DMS79 treated with DMSO at 0.1 percent for 48 hours (cell line): ENCODE measurements around the gene FDX2.
A peak's percentile ranks its signal among the peaks of the same experiment; 100 is the strongest.

Experiments
- DNase-seq: peaks from one replicate; lab custom pipeline; 2025; lab: John Stamatoyannopoulos, UW

The FDX2 gene

DNA sequence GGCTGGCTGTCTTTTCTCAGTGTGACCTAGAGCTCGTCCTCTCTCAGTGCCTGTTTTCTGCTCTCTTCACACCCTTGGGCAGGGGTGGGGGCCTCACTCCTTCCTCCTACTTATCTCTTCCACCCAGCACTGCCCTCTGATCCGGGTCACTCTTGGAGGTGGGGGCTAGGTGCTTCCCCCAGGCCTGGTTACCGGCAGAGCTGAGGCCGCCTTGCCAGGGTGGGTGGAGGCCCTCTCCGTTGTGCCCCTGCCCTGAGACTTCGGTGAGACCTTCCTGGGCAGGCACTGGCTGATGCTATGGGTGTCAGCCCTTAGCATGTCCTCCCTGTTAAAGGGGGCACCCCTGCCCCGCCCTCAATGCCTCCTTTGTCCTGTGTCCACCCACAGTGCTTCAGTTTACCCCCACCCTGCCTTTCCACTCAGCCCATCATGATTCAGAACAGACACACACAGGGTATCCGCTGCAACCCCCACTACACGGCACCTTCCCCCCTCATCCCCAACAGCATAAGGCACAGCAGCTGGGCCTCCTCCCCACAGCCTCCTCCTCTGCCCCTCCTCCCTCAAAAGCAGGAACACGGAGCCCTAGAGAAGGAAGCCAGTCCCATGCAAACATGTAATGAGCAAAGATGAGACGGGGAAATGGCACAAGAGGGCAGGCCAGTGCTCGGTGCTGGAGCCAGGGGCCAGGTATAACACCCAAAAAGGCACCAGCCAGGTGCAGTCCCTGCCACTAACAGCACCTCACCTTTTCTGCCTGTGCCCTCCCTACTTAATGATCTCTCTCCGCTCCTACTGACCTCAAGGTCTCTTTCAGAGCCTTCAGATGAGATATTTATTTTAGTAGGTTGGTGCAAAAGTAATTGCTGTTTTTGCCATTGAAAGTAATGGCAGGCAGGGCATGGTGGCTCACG, 16.0 kb downstream of the FDX2 start:
- no peak for DNase-seq

DNA sequence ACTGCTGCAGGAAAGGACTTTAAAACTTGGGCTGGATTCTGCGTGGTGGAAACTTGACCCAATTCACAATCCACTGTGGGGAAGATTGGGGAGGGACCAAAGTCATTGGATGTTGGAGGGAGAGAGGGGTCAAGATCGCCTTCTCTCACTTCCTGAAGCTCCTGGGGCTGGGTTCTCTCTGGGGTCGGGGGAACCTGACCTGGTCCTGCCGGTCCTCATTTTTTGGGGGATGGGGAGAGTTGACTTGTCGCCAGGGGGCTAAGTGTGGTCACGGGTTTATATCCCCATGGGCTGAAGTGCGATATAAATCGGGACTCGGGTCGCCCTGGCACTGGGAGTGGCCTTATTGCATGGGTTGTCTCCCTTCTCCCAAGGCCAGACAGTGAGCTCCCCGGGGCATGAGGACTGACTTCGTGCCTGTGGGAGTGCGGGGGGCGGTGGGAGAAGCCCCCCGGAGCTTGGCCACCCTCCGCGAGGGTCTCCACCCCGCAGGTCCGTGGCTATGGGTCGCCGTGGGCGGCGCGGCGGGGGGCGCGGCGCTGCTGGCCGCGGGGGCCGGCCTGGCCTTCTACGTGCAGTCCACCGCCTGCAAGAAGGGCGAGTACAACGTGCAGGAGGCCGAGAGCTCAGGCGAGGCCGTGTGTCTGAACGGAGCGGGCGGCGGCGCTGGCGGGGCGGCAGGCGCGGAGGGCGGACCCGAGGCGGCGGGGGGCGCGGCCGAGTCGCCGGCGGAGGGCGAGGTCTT, 19.8 kb downstream of the FDX2 start:
- no peak for DNase-seq

DNA sequence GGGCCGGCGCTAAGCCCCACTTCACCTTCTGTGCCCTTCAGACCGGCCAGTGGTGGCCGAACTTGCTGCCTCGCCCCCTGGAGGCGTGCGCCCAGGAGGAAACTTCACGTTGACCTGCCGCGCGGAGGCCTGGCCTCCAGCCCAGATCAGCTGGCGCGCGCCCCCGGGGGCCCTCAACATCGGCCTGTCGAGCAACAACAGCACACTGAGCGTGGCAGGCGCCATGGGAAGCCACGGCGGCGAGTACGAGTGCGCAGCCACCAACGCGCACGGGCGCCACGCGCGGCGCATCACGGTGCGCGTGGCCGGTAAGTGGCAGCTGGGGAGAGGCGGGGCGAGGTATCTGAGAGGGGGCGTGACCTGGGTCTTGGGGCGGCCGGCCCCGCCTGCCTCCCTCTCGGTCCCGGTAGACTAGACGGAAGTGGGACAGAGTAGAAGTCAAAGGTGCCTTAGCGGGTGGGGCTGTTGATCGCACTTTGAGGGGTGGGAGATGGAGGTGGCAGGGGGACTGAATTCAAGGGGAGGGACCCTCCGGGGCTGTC, 20.4 kb downstream of the FDX2 start:
- no peak for DNase-seq

DNA sequence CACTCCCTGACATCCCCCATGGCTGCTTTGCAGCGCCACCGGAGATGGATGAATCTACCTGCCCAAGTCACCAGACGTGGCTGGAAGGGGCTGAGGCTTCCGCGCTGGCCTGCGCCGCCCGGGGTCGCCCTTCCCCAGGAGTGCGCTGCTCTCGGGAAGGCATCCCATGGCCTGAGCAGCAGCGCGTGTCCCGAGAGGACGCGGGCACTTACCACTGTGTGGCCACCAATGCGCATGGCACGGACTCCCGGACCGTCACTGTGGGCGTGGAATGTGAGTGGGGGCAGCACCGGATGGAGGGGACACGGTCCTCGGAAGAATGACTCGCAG, 21.5 kb downstream of the FDX2 start:
- DNase-seq, result no peak

DNA sequence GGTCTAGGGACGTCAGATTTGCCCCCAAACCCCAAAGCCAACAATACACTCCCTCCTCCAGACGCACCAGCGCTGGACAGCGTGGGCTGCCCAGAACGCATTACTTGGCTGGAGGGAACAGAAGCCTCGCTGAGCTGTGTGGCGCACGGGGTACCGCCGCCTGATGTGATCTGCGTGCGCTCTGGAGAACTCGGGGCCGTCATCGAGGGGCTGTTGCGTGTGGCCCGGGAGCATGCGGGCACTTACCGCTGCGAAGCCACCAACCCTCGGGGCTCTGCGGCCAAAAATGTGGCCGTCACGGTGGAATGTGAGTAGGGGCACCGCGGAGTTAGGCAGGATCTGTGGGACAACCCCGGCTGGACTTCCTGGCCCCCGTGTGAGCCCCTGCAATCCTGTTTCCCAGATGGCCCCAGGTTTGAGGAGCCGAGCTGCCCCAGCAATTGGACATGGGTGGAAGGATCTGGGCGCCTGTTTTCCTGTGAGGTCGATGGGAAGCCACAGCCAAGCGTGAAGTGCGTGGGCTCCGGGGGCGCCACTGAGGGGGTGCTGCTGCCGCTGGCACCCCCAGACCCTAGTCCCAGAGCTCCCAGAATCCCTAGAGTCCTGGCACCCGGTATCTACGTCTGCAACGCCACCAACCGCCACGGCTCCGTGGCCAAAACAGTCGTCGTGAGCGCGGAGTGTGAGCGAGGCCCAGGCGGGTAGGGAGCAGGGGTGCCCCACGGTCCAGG, 22.0 kb downstream of the FDX2 start:
- DNase-seq, result no peak

DNA sequence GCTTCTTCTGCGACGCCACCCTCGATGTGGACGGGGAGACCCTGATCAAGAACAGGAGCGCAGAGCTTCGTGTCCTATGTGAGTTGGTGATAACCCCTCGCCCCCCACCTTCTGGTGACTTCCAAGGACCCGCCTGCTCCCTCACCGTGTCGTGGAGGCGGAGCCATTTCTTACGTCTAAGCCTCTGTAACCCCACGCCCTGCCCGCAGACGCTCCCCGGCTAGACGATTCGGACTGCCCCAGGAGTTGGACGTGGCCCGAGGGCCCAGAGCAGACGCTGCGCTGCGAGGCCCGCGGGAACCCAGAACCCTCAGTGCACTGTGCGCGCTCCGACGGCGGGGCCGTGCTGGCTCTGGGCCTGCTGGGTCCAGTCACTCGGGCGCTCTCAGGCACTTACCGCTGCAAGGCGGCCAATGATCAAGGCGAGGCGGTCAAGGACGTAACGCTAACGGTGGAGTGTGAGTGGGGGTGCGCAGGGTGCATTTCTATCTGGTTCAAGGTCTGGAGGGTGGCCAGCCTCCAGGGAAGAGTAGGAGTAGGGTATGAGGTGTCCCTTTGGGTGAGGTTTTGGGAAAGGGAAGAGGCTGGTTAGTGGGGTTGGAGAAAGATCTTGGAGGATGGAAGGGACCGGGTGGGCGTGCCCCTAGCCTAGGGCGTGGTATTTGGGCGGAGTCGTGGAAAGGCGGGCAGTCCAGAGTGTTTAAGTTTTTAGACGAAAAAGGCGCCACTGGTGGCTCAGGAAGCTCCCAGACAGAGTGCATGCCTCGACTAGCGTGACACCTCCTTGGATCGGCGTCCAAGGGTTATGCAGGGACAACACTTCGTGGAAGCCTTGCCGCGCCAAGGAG, 22.8 kb downstream of the FDX2 start:
- no peak for DNase-seq

DNA sequence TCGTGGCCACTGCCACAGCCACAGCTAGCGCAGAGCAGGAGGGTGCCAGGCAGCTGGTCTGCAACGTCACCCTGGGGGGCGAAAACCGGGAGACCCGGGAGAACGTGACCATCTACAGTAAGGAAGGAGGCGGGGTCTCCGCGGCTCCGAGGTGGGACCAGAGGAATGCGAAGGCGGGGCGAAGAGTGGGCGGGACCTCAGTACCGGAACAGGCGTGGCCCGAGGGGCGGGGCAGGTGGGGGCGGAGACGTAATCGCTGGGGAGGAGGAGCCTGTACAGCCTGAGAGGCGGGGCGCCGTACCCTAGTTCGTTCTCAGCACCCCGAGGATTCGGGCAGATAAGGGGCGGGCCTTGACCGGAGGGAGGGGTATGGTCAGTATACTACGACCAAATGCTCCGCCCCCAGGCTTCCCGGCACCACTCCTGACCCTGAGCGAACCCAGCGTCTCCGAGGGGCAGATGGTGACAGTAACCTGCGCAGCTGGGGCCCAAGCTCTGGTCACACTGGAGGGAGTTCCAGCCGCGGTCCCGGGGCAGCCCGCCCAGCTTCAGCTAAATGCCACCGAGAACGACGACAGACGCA, 23.5 kb downstream of the FDX2 start:
- no peak for DNase-seq

DNA sequence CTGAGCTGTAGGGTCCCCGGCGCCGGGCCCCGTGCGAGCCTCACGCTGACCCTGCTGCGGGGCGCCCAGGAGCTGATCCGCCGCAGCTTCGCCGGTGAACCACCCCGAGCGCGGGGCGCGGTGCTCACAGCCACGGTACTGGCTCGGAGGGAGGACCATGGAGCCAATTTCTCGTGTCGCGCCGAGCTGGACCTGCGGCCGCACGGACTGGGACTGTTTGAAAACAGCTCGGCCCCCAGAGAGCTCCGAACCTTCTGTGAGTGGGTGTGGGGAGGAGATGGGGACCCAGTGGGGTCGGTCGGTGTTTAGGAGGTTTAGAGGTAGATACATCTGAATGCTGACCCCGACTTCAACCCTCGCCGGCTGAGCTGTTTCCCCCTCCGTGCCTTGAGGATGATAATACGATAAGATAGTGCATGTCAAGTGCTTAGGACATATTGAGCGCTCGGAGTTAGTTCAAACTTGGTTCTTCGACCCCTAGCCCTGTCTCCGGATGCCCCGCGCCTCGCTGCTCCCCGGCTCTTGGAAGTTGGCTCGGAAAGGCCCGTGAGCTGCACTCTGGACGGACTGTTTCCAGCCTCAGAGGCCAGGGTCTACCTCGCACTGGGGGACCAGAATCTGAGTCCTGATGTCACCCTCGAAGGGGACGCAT, 24.1 kb downstream of the FDX2 start:
- no peak for DNase-seq

DNA sequence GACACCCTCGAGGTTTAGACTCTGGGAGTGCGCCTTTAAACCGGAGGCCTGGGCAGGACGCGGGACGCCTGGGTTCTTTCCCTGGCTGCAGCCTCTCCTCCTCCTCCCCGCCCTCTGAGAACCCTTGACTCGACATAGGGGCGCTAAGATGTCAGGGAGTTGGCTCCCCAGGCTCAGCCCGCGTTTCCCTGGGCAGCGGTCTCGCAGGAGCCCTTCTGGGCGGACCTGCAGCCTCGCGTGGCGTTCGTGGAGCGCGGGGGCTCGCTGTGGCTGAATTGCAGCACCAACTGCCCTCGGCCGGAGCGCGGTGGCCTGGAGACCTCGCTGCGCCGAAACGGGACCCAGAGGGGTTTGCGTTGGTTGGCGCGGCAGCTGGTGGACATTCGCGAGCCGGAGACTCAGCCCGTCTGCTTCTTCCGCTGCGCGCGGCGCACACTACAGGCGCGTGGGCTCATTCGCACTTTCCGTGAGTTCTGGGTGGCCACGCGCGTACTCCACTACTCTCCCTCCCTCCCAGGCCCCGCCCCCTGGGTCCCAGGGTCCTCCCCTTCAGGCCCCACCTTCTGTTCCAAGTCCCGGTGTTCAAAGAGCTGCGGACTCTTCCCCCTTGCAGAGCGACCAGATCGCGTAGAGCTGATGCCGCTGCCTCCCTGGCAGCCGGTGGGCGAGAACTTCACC, 24.8 kb downstream of the FDX2 start:
- peak; percentile 32 for DNase-seq

DNA sequence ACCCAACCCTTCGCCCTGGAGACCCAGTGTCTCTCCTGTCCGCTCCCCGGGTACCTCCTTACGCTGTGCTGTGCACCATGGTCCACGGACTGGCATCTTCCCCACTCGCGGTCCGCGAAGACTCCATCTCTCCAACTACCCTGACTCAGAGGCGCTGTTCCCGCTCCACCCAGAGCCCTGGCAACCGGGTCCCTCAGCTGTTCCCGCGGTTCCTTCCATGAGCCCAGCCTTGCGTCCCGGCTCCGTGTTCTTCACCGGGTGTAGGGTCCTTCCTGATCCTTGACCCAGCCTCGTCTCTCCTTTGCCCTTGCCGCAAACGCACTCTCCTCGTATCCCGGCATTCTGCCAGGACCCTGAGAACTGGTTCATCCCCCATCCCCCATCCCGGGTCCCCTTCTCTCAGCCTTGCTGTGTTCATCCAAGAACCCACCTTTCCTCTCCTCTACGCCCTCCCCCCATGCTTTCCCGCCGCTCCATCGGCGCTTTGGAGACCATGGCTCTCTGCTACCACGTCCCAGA, 25.4 kb downstream of the FDX2 start:
- peak; percentile 44 for DNase-seq

DNA sequence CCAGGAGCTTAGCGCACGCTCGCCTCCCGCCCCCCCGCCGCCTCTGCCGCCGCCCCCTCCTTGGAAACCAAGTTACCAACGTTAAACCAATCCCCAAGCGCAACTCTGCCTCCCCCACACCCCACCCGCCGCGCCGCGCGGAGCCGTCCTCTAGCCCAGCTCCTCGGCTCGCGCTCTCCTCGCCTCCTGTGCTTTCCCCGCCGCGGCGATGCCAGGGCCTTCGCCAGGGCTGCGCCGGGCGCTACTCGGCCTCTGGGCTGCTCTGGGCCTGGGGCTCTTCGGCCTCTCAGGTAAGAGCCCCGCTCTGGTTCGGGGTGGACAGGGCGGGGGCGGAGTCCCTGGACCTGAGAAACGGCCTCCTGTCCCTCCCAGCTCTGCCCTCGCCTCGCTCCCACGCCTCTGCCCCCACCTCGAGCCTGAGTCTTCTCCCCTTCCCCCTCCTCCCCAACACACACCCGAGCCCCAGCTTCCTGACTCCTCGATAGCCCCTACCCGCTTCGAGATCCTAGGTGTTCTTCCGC, 25.9 kb downstream of the FDX2 start, which contains the start of gene ICAM5:
Gene ICAM5 (plus strand): TSS at position 117 of the 521 bp plus-strand sequence. CDS start 92 bp downstream, at position 209.
- DNase-seq, result peak; percentile 54

DNA sequence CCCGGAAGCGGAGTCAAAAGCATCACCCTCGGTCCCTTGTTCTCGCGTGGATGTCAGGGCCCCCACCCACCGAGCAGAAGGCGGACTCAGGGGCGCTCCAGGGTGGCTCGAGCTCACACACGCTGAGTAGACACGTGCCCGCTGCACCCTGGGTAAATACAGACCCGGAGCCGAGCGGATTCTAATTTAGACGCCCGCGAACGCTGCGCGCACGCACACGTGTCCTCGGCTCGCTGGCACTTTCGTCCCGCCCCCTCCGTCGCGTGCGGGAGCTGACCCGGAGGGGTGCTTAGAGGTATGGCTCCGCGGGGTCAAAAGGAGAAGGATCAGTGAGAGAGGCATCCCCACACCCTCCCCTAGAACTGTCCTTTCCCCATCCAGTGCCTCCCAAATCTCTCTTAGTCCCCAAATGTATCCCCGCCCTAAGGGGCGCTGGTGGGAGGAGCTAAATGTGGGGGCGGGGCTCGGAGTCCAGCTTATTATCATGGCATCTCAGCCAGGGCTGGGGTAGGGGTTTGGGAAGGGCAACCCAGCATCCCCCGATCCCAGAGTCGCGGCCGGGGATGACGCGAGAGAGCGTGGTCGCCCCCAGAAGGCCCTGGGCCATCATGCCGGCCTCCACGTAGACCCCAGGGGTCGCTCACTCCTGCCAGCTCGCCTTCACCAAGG, 26.5 kb downstream of the FDX2 start:
- DNase-seq, result peak; percentile 80

DNA sequence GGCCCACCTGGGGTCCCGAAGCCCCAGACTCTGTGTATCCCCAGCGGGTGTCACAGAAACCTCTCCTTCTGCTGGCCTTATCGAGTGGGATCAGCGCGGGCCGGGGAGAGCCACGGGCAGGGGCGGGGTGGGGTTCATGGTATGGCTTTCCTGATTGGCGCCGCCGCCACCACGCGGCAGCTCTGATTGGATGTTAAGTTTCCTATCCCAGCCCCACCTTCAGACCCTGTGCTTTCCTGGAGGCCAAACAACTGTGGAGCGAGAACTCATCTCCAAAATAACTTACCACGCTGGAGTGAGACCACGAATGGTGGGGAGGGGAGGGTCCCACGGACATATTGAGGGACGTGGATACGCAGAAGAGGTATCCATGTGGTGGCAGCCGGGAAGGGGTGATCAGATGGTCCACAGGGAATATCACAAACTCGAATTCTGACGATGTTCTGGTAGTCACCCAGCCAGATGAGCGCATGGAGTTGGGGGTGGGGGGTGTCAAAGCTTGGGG, 27.1 kb downstream of the FDX2 start:
- DNase-seq, result peak; percentile 17

DNA sequence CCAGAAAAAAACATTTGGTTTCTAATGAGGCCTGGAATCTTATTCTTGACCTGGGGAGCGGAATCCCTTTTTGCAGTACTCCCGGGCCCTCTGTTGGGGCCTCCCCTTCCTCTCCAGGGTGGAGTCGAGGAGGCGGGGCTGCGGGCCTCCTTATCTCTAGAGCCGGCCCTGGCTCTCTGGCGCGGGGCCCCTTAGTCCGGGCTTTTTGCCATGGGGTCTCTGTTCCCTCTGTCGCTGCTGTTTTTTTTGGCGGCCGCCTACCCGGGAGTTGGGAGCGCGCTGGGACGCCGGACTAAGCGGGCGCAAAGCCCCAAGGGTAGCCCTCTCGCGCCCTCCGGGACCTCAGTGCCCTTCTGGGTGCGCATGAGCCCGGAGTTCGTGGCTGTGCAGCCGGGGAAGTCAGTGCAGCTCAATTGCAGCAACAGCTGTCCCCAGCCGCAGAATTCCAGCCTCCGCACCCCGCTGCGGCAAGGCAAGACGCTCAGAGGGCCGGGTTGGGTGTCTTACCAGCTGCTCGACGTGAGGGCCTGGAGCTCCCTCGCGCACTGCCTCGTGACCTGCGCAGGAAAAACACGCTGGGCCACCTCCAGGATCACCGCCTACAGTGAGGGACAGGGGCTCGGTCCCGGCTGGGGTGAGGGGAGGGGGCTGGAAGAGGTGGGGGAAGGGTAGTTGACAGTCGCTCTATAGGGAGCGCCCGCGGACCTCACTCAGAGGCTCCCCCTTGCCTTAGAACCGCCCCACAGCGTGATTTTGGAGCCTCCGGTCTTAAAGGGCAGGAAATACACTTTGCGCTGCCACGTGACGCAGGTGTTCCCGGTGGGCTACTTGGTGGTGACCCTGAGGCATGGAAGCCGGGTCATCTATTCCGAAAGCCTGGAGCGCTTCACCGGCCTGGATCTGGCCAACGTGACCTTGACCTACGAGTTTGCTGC, 28.7 kb downstream of the FDX2 start, which contains the start of gene ICAM4:
Gene ICAM4 (plus strand): TSS at position 153 of the 935 bp plus-strand sequence. CDS start 58 bp downstream, at position 211.
- DNase-seq, result no peak

DNA sequence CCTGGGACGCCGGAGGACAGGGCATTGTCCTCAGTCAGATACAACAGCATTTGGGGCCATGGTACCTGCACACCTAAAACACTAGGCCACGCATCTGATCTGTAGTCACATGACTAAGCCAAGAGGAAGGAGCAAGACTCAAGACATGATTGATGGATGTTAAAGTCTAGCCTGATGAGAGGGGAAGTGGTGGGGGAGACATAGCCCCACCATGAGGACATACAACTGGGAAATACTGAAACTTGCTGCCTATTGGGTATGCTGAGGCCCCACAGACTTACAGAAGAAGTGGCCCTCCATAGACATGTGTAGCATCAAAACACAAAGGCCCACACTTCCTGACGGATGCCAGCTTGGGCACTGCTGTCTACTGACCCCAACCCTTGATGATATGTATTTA, 30.4 kb downstream of the FDX2 start:
- no peak for DNase-seq

DNA sequence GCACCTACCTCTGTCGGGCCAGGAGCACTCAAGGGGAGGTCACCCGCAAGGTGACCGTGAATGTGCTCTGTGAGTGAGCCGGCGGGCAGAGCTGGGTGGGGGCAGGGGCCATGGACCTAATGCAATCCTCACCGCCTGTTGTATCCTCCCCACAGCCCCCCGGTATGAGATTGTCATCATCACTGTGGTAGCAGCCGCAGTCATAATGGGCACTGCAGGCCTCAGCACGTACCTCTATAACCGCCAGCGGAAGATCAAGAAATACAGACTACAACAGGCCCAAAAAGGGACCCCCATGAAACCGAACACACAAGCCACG, 30.9 kb downstream of the FDX2 start:
- DNase-seq, result no peak
